ENCODE measurements around the gene ANO6.
"Not testable (repeated sequence)": the region's sequence is repeated elsewhere in the genome, so short reads cannot be mapped to it uniquely, and the experiment has no call there.

Gene ANO6

DNA sequence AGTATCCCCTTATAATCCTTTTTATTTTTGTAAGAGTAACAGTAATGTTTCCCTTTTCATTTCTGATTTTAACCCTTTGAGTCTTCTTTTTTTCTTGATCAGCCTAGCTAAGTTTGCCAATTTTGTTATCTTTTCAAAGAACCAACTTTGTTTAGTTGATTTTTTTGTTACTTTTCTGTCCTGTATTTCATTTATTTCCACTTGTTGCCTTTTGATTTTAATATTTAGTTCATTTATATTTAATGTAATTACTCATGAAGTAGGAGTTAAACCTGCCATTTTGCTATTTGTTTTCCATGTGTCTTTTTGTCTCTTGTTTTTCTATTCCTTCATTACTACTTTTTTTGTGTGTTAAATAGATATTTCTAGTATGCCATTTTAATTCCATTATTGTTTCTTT, 146.4 kb downstream of the ANO6 start:
- no peak for TF ChIP-seq POLR2A (IDR thresholded peaks at IDR 0.05; ENCODE audit: low read depth, low read length)
- TF ChIP-seq PAX5 (IDR thresholded peaks at IDR 0.05; ENCODE audit: insufficient read depth, low read length, severe bottlenecking): no peak
- no peak for TF ChIP-seq POLR2AphosphoS5 (IDR thresholded peaks at IDR 0.05; ENCODE audit: low read depth, low read length)
- no peak for TF ChIP-seq TAF1 (IDR thresholded peaks at IDR 0.05; ENCODE audit: low read depth, low read length)
- TF ChIP-seq POU2F2 (IDR thresholded peaks at IDR 0.05; ENCODE audit: low read depth, low read length): no peak
- no peak for TF ChIP-seq SPI1 (IDR thresholded peaks at IDR 0.05; ENCODE audit: low read depth, low read length)
- no peak for DNase-seq (ENCODE audit: insufficient read length, low spot score)
- no peak for FAIRE-seq

DNA sequence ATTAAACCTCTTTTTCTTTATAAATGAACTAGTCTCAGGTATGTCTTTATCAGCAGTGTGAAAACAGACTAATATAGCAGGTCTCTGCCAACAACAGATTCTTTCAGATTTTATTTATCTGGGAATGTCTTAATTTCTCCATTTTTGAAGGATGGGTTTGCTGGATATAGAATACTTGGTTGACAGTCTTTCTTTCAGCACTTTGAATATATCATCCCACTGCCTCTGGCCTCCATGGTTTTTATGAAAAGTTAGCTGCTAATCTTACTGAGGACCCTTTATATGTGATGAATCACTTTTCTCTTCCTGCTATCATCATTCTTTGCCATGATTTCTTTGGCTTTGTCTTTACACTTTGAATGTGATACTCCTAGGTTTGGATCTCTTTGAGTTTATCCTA, 148.0 kb downstream of the ANO6 start:
- FAIRE-seq (no peak), DNase-seq (ENCODE audit: insufficient read length, low spot score) (no peak)
- TF ChIP-seq PAX5 (IDR thresholded peaks at IDR 0.05; ENCODE audit: insufficient read depth, low read length, severe bottlenecking) (no peak), POU2F2 (IDR thresholded peaks at IDR 0.05; ENCODE audit: low read depth, low read length) (no peak), TAF1 (IDR thresholded peaks at IDR 0.05; ENCODE audit: low read depth, low read length) (no peak), POLR2A (IDR thresholded peaks at IDR 0.05; ENCODE audit: low read depth, low read length) (no peak), POLR2AphosphoS5 (IDR thresholded peaks at IDR 0.05; ENCODE audit: low read depth, low read length) (no peak), SPI1 (IDR thresholded peaks at IDR 0.05; ENCODE audit: low read depth, low read length) (no peak)

DNA sequence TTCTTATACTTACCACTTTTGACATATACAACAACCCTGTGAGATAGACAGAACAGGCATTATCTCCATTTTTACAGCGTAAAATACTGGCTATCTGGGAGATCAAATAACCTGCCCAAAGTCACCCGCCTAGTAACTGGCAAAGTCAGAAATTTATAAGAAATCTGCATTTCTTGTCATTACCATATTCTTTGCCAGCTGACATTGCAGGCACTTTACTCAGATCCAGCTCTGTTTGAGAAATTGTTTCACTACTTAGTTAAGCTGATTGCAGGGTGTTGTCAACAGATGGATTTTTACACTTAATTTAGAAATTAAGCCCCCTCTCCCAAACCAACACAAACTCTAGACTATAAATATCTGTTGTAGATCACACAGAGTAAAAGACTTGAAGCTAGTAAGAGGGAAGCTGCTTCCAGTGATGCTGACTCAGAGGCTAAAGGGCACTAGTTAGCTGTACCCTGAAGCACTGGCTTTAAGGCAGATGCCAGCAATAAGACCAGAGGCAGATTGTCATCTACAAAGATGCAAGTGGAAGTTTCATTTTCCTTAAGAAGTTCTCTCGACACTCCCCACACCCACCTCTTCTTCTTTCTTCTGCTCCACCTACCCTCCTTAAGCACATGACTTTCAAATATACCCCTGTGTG, 153.1 kb downstream of the ANO6 start:
- FAIRE-seq (no peak), DNase-seq (ENCODE audit: insufficient read length, low spot score) (no peak)
- TF ChIP-seq TAF1 (IDR thresholded peaks at IDR 0.05; ENCODE audit: low read depth, low read length): no peak
- TF ChIP-seq SPI1 (IDR thresholded peaks at IDR 0.05; ENCODE audit: low read depth, low read length): no peak
- no peak for TF ChIP-seq POU2F2 (IDR thresholded peaks at IDR 0.05; ENCODE audit: low read depth, low read length)
- no peak for TF ChIP-seq POLR2AphosphoS5 (IDR thresholded peaks at IDR 0.05; ENCODE audit: low read depth, low read length)
- TF ChIP-seq PAX5 (IDR thresholded peaks at IDR 0.05; ENCODE audit: insufficient read depth, low read length, severe bottlenecking): no peak
- no peak for TF ChIP-seq POLR2A (IDR thresholded peaks at IDR 0.05; ENCODE audit: low read depth, low read length)

DNA sequence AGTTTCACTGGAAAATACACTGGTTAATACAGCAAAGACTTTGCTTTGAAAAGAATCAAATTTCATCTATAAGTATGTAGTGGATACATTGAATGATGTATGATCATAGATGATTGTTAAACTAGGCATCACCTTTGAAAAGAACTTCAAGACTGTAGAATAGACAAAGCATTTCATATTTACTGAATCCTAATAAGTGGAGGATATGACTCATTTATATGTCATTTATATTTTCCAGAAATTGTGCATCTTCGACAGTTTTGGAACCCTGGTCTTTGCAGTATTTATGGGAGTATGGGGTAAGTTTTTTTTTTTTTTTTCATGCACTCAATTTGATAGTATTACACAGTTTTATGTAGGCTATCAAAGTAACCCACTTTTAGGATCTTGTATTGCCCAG, 161.9 kb downstream of the ANO6 start:
- TF ChIP-seq PAX5 (IDR thresholded peaks at IDR 0.05; ENCODE audit: insufficient read depth, low read length, severe bottlenecking) (no peak), TAF1 (IDR thresholded peaks at IDR 0.05; ENCODE audit: low read depth, low read length) (no peak), POLR2A (IDR thresholded peaks at IDR 0.05; ENCODE audit: low read depth, low read length) (no peak), POU2F2 (IDR thresholded peaks at IDR 0.05; ENCODE audit: low read depth, low read length) (no peak), POLR2AphosphoS5 (IDR thresholded peaks at IDR 0.05; ENCODE audit: low read depth, low read length) (no peak), SPI1 (IDR thresholded peaks at IDR 0.05; ENCODE audit: low read depth, low read length) (no peak)
- FAIRE-seq (no peak), DNase-seq (ENCODE audit: insufficient read length, low spot score) (no peak)

DNA sequence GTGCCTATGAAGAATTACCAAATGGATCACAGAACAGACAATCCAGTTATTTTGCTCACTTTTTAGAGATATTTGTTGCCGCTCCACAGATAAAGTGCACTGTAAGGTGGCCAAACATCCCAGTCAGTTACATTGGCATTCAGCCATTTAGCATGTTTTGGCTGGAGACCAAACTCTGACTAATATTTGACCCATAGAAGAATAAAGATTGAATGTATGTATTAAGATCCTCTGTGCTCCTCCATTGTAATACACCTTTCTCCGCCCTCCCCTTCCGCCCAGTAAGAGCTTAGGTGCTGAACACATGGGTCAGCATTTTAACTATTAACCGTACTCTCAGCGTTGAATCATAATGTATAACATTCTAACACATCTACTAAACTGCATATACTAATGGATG, 163.4 kb downstream of the ANO6 start:
- FAIRE-seq (no peak), DNase-seq (ENCODE audit: insufficient read length, low spot score) (no peak)
- TF ChIP-seq PAX5 (IDR thresholded peaks at IDR 0.05; ENCODE audit: insufficient read depth, low read length, severe bottlenecking) (no peak), SPI1 (IDR thresholded peaks at IDR 0.05; ENCODE audit: low read depth, low read length) (no peak), TAF1 (IDR thresholded peaks at IDR 0.05; ENCODE audit: low read depth, low read length) (no peak), POLR2A (IDR thresholded peaks at IDR 0.05; ENCODE audit: low read depth, low read length) (no peak), POLR2AphosphoS5 (IDR thresholded peaks at IDR 0.05; ENCODE audit: low read depth, low read length) (no peak), POU2F2 (IDR thresholded peaks at IDR 0.05; ENCODE audit: low read depth, low read length) (no peak)

DNA sequence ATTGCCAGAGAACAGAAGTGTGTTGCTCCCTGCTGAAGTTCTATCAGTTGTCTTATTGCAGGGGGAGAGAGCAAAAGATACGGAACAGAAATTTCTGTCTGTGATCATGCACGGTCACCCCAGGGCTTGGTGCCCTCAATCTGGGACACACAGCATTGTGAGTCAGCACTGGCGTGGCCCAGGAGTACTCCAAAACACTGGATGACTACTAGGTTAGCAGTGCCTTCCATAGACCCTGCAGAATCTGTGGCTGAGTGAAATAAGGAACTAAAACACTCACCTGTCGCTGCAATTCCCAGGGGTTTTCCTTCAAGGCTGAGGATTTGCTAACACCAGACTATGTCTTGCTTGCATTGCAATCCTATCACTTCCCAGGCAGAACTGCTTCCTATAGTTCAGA, 165.5 kb downstream of the ANO6 start:
- no peak for DNase-seq (ENCODE audit: insufficient read length, low spot score)
- TF ChIP-seq POU2F2 (IDR thresholded peaks at IDR 0.05; ENCODE audit: low read depth, low read length): no peak
- no peak for TF ChIP-seq TAF1 (IDR thresholded peaks at IDR 0.05; ENCODE audit: low read depth, low read length)
- TF ChIP-seq PAX5 (IDR thresholded peaks at IDR 0.05; ENCODE audit: insufficient read depth, low read length, severe bottlenecking): no peak
- TF ChIP-seq POLR2AphosphoS5 (IDR thresholded peaks at IDR 0.05; ENCODE audit: low read depth, low read length): no peak
- no peak for TF ChIP-seq SPI1 (IDR thresholded peaks at IDR 0.05; ENCODE audit: low read depth, low read length)
- TF ChIP-seq POLR2A (IDR thresholded peaks at IDR 0.05; ENCODE audit: low read depth, low read length): no peak
- no peak for FAIRE-seq

DNA sequence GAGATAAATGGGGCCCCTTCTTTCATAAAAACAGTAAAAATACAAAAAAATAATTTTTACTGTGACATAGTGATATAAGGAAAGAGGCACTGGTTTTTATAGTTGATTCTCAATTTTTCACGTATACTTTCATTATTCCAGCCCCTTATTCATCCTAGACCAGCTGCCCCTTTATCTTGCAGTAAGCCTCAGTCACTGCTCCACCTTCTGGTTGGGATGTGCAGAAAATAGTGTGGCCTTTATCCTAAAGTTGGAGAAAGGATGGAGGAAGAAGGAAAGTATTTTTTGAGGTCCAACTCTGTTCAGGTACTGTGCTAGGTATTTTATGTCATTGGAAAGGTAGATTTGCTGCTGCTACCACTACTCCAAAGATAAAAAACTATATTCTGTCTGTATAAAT, 172.7 kb downstream of the ANO6 start:
- DNase-seq (ENCODE audit: insufficient read length, low spot score) (no peak), FAIRE-seq (no peak)
- TF ChIP-seq POU2F2 (IDR thresholded peaks at IDR 0.05; ENCODE audit: low read depth, low read length) (no peak), TAF1 (IDR thresholded peaks at IDR 0.05; ENCODE audit: low read depth, low read length) (no peak), POLR2A (IDR thresholded peaks at IDR 0.05; ENCODE audit: low read depth, low read length) (no peak), POLR2AphosphoS5 (IDR thresholded peaks at IDR 0.05; ENCODE audit: low read depth, low read length) (no peak), SPI1 (IDR thresholded peaks at IDR 0.05; ENCODE audit: low read depth, low read length) (no peak), PAX5 (IDR thresholded peaks at IDR 0.05; ENCODE audit: insufficient read depth, low read length, severe bottlenecking) (no peak)

DNA sequence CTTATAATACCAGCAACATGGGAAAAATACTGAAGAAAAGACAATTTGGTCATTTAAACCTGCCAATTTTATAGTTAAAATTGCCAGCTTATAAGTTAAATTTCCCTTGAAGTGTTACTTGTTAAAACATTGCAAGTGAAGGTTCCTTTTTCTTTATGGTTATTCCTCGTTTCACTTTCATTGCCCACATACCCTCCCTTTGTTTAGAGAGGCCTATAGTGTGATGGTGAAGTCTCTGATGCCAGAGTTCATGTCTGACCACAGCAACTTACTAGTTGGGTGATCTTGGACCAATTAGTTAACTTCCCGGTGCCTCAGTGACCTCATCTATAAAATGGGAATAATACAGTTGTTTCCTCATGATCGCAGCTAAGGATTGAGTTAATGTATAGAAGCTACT, 173.5 kb downstream of the ANO6 start:
- FAIRE-seq: no peak
- no peak for TF ChIP-seq POLR2A (IDR thresholded peaks at IDR 0.05; ENCODE audit: low read depth, low read length)
- TF ChIP-seq PAX5 (IDR thresholded peaks at IDR 0.05; ENCODE audit: insufficient read depth, low read length, severe bottlenecking): no peak
- no peak for TF ChIP-seq POLR2AphosphoS5 (IDR thresholded peaks at IDR 0.05; ENCODE audit: low read depth, low read length)
- no peak for DNase-seq (ENCODE audit: insufficient read length, low spot score)

DNA sequence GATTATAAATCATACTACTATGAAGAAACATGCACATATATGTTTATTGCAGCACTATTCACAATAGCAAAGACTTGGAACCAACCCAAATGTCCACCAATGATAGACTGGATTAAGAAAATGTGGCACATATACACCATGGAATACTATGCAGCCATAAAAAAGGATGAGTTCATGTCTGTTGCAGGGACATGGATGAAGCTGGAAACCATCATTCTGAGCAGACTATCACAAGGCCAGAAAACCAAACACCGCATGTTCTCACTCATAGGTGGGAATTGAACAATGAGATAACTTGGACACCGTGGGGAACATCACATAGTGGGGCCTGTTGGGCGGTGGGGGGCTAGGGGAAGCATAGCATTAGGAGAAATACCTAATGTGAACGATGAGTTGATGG, 181.6 kb downstream of the ANO6 start:
- not testable (repeated sequence) for DNase-seq (ENCODE audit: insufficient read length, low spot score); FAIRE-seq

DNA sequence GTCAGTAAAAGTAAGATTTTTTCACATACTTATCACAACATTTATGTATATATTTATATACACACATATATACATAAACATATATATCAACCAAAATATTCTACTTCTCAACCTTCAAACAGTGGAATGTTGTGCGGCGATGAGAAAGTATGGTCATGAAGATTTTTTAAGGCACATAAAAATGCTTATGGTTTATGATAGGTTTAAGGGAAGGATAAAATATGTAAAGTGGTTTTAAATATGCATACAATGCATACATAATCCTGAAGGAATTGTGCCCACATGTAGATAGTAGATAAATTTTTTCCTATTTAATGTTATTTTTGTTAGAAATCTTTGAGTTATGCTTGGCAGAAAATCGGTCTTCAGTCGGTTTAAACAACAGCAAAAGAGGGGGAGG, 182.7 kb downstream of the ANO6 start:
- FAIRE-seq (no peak), DNase-seq (ENCODE audit: insufficient read length, low spot score) (no peak)
- TF ChIP-seq POLR2A (IDR thresholded peaks at IDR 0.05; ENCODE audit: low read depth, low read length) (no peak), SPI1 (IDR thresholded peaks at IDR 0.05; ENCODE audit: low read depth, low read length) (no peak), POU2F2 (IDR thresholded peaks at IDR 0.05; ENCODE audit: low read depth, low read length) (no peak), PAX5 (IDR thresholded peaks at IDR 0.05; ENCODE audit: insufficient read depth, low read length, severe bottlenecking) (no peak), TAF1 (IDR thresholded peaks at IDR 0.05; ENCODE audit: low read depth, low read length) (no peak), POLR2AphosphoS5 (IDR thresholded peaks at IDR 0.05; ENCODE audit: low read depth, low read length) (no peak)

All from GM12891 (cell line).